NCI-H2107 treated with DMSO at 0.1 percent for 48 hours (cell line): ENCODE results near the gene ATF5.
A peak's percentile ranks its signal among the peaks of the same experiment; 100 is the strongest.

ENCODE experiments used
- DNase-seq: peaks from one replicate; lab custom pipeline; 2025; ENCODE audit not compliant: unreplicated experiment; lab: John Stamatoyannopoulos, UW

Gene ATF5

DNA sequence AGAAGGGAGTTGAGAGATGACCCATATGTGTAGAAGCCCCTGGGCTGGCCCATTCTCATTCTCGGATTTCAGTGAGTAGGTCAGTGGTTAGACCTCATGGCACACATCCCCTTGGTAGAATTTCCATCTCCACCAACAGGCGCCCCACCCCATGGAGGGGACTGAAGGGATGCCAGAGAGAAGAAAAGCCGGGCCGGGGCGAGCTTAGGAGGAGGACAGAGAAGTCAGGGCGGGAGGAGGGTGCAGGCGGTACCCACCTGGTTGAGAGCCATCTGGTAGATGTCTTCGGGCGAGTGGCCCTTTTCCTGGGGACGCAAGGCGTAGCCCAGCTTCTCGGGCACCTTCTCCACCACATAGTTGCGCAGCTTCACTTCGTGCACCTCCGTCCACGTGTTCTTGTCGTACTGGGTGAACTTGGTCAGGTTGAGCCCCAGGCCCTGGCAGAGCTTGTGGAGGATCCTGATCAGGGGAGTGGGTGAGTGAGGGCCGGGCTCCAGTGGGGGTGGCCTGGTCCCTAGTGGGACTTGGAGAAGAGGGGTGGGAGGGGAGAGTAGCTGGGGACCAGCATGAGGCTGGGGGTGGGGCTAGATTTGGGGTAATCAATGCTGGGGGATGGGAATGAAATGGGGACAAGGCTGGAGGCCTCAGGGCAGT, 34.9 kb upstream of the ATF5 start:
- DNase-seq, result no peak

DNA sequence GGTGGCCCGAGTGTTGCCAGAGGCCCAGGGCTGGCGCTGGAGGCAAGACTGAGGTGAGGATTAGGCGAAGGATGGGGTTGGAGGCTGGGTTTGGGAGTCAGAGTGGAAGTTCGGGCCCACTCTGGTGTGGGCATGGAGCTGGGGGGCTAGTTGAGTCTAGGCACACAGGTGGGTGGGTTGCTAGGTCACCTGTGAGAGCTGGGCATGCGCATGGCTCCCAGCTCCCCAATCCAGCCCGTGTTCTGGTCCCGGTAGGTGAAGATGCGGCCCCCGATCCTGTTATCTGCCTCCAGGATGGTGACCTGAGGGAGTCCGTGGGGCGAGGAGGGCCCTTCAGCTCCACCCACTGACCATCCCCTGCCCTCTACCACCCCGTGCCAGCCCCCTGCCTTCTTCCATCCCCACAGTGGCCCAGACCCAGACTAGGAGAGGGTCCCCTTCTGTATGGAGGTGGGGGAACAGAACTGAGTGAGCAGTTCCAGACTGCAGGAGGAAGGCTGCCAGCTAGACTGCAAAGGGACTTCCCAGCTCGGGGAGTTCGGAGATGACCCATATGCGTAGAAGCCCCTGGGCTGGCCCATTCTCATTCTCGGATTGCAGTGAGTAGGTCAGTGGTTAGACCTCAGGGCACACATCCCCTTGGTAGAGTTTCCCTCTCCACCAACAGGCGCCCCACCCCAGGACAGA, 34.0 kb upstream of the ATF5 start:
- no peak for DNase-seq

DNA sequence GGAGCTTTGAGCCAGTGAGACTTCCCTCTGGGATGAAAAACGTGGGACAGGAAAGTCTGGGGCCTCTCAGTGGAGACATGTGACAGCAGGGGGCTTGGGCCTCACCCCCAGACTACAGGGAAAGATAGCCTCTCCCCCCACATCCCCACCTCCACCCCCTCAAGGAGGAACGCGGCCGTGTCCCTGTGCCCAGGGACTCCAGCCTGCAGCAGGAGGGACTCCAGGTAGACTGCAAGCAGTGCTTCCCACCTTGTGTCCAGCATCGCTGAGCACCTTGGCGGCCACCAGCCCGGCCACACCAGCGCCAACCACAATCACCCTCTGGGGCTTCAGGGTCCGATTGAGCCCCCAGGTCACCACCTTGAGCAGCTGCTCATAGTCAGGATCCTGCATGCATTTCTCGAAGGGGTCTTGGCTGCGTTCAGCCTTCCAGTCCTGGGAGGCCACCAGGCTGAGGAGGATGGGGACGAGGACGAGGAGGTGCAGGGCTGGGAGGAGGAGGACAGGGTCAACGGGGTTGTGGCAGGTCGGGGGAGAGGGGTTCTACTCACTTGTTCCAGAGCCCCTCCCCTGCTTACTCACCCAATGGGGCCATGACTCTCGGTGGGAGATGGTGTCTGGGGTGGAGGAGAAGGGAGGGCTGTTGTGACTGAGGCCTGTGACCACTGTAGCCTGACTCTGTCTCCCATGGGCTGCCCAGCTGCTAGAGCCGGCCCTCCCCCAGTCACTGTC, 33.3 kb upstream of the ATF5 start:
- no peak for DNase-seq

DNA sequence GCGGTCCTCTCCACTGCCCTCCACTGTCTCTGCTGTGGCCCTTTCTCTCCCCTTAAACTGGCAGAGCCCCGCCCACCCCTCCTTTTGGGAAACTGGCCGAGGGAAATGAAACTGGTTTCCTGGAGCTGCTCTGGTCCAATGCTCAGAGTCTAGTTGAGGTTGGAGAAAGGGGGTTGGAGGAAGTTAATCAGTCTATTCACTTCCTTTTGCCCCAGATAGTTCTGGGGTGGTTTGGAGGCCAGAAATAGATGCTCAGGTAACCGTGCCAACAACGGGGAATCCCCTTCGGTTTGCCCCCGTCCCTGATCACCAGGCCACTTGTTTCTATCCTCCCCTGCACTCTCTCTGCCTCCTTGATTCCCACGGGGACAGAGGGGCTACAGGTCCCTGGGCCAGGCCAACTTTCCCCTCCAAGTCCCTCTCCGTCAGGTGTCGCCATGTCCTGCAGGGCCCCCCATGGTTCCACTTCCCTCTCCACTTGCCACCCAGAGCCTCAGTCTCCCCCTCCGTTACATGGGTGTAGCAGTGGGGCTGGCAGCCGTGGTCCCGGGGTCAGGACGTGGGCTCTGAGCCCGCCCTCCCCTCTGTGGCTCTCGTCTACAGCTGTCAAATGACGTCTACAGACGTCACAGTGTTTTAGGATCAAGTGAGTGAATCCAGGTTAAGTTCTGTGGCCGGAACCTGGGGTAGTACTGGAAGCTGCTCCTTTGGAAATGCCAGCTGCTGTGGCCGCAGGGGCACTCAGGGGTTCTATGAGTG, 32.0 kb upstream of the ATF5 start, which contains the start of gene IL4I1:
Gene IL4I1, minus strand, starts transcription at position 25 of the 759 bp plus-strand sequence. CDS start 727 bp downstream, outside the sequence.
- no peak for DNase-seq

DNA sequence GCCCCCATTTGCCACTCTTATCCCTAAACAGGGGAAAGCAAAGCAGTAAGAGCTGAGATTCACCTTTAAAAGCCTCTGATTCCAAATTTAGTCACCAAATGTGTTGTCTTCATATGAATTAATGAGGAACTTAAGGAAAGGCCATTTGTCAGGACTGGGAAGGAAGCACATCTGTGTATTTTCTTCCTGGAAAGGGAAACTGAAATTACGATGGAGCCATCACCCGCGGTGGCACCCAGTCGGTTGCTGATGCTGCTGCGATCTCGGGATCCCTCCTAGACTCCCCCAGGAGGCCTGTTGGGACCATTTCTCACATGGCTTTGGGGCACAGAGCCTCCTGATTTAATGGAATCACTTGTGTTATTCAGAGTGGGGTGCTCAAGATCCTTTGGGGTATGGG, 24.9 kb upstream of the ATF5 start:
- no peak for DNase-seq

DNA sequence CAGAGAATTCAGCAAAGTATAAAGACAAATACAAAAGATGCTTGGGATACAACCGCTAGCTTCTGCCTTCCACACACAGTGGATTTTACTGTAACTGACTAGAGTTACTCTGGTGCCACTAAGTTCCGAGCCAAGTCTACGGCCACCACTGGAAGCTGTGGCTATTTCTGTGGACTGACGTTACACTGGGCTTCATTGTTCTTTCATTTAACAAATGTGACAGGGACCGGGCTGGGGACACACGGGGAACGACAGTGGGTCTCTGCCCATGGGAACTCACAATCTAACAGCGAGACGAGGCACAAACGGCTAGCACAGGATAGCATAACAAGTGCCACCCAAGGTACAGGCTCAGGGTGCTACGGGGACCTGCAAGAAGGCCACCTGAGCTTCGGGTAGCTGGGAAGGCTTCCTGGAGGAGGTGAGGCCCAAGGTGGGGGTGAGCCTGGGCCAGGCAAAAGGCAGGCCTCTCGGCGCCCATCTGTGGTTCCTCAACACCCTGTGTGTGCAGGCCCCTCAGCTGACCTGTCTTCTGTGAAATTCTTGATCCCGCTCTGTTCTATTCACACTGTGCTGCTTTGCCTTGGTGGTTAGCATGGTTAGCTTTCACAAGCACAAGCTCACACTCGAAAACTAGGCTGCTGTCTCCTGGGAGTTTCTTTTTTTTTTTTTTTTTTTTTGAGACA, 22.0 kb upstream of the ATF5 start:
- DNase-seq, result no peak

DNA sequence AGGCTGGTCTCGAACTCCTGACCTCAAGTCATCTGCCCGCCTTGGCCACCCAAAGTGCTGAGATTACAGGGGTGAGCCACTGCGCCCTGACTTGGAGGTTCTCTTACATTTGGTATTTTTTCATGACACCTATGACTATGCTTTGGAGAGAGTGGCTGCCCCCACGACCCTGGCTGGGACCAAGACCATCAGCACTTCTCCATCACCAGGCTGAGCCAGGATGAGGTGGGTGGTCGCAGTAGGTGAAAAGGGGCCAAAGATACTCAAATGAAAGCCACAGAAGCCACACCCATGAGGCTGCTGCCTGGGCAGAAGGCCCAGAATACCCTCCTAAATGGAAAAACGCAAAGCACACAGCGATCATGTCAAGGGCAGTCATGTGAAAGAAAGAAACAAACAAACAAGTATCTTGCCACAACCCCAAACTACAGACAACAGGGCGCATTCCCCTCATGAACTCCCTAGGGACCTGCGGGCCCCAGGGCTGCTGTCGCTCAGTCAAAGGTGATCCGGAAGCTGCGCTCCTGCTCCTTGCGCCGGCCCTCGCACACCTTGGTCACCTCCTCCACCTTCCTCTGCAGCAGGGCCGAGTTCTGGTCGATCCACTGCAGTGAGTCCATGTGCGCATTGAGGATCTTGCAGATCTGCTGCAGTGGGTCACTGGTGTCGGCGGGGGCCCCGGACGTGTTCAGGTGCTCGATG, 21.1 kb upstream of the ATF5 start:
- no peak for DNase-seq

DNA sequence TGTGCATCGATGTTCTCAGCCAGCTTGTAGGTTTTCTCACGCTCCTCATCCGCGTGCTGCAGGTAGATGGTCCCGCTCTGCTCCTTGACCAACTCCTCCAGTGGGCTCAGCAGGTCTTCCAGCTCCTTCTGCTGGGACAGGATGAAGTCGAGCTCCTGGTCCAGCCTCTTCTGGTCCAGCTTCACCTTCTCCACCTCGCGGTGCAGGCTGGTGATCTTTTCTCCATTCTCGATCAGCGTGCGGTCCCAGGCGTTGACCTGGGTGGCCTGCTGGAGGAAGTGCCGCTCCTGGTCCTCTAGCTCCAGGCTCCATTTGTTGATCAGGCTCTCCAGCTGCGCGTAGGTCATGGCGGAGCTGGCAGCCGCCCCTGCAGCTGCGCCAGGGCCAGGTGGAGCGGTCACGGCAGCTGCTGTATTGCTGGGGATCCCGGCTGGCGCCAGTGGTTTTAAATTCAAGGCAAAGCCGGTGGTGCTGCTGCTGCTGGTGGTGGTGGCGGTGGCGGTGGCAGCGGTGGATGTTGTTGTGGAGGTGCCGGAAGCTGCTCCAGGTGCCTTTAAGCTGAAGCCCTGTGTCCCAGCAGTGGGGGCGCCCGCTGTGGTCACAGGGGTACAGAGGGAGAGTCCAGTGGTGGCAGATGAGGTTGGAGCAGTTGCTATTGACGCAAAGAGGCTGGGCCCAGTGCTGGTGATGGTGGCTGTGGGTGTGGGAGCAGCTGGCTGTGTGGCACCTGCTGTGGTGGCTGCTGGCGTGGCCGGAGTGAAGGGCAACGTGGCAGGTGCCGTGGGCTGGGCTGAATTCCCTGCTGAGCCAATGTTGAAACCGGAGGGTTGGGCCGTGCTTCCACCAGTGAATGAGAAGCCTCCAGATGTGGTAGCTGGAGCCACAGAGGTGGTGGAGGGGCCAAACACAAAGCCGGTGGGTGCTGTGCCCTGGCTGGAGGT, 20.3 kb upstream of the ATF5 start:
- DNase-seq, result no peak

DNA sequence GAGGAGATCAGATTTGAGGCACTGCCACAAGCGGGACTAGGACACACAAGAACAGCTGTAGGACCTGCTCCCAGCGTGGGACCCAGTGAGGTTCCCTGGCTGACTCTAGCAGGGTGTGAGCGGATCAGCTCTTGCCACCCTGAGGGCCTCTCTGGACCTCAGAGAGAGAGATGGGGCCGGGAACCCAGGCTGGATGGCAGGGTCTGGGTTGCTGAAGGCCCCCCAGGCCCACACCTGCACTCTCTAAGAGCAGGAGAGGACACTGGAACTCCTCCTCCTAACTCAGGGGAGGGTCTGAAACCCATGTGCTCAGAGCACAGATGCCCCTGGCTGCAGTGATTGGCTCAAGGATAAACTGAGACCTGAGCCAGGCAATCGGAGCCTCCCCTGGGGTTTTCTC, 18.8 kb upstream of the ATF5 start:
- no peak for DNase-seq

DNA sequence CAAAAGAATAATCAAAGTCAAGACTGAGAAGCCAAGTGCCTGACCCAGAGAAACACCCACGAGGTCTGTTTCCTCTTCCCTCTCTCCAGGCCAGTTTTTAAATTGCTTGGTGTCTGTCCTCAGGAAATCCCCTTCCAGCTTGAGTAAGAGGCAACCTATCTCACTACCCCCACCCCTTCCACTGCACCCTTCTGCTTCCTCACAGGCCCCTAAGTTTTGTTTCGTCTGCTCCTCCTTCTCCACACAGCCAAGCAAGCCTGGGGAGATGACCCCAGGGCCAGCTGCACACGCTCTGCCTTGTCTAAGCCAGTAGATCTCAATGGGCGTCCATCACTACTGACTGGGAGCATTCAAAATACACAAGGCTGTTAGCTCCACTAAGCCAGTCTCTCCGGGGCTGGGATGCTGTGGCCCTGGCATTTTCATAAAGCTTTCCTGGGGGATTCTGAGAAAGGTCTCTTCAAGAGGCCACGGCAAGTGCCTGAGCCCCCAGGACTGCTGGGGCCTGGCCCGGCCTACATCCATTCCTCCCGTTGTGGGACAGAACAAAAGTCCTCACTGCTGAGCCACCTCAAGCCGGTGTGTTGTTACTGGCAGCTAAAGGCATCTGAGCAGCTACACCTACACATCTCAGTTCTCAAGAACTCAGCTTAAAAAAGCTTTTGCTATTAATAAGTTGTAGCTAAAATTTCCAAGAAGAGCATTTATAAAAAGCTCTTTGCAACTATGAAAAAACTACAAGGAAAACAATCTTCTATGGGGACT, 17.4 kb upstream of the ATF5 start:
- no peak for DNase-seq

DNA sequence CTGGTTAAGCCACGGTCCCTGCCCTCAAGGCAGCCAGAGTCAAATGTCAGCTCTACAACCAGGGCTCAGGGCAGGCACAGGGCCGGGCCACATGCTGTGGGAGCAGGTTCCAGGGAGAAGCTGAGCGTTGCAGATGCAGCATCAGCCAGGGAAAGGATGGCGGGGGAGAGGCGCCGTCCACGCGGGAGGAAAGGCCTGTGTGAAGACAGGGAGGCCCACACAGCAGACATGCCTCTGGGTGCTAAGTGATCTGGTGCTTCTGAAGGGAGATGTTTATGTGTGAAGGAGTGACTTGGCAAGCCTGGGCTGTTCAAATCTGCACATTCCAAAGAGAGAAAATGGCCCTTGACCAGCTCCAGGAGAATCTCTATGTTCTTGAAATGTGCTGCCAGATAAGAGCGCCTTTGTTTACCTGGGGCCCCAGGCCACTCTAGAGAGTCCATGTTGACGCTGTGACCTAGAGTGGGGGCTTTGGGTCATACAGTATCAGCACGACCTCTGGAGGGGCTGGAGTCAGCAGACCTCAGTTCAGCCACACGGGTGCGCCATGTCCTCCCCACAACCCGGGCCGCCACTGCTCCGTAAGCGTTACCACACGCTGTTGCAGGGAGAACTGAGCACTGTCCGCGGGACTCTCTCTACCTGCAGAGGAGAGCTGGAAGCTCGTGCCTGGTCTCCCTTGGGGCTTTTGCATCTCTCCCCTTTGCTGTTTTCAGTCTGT, 15.9 kb upstream of the ATF5 start:
- no peak for DNase-seq

DNA sequence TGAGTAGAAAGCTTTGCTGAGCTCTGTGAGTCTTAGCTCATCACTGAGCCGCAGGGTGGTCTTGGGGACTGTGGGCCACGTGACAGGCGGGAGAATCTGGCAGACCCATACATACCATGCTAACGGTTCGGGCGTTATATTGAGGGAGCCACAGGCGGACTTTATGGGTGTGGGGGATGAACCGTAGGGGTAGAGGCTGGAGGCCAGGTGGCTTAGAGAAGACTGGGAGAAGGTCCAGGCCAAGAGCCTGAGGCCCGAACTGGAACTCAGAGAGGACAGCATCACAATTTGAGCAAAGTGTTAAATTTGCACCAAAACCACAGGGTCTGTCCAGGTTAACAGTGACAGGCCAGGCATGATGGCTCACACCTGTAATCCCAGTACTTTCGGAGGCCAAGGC, 15.3 kb upstream of the ATF5 start:
- DNase-seq, result no peak

DNA sequence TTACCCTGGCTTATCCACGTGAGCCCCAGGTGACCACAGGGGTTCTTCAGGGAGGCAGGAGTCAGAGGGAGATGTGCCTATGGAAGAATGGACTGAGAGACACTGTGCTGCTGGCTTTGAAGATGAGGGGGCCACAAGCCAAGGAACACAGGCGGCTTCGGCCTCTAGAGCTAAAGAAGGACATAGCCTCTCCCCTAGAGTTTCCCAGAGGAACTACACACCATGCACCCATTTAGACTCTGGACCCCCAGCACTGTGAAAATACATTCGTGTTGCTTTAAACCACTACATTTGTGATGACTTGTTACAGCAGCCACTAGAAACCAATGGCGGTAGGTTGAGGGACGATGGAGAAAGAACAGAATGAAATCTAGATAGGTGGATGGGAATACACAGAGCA, 13.7 kb upstream of the ATF5 start:
- DNase-seq, result no peak

DNA sequence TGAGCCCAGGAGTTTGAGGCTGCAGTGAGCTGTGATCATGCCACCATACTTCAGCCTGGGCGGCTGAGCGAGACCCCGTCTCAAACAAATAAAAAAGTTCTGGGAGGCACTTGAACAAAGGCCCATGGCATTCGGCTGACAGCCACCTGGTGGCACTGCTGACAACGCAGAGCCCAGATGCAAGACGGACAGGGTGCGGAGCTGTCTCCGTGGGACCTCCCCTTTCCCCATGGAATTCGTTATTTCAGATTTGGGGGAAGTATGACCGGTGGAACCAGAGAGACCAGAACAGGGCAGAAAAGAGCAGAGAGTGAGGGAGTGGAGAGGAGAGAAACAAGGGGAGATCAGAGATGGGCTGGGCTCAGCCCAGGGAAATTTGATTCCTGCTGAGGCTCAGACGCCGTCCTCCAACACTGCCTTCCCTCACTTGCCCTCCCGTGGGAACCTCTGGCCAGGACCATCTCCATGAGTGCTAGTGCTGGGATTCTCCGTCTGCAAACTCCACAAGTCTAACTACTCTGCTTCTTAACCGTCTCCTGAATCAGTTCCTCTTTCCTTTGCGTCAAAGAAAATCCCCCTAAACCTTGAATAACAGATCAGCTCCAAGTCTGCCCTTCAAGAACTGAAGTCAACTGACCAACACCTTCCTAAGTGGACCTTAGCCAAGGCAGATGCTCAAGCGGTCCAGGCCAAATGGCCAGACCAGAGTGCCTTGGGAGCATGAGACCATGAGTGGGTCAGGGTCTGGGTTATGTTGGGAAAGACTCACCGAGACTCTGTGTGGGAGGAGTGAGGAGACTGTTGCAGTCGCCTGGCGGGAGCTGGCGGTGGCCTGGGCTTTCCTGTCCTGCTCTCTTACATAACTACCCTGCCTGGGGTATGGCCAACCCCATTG, 11.9 kb upstream of the ATF5 start:
- DNase-seq, result peak; percentile 43

DNA sequence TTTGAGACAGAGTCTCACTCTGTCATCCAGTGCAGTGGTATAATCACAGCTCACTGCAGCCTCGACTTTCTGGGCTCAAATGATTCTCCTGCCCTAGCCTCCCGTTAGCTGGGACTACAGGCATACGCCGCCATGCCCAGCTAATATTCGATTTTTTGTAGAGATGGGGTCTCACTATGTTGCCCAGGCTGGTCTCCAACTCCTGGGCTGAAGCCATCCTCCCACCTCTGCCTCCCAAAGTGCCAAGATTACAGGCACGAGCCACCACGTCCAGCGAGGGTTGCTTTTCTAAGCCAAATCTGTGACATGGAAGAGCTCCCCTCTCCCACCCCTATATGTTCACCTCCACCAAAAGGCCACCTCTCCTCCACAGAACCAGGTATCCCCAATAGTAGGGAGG, 10.9 kb upstream of the ATF5 start:
- no peak for DNase-seq

DNA sequence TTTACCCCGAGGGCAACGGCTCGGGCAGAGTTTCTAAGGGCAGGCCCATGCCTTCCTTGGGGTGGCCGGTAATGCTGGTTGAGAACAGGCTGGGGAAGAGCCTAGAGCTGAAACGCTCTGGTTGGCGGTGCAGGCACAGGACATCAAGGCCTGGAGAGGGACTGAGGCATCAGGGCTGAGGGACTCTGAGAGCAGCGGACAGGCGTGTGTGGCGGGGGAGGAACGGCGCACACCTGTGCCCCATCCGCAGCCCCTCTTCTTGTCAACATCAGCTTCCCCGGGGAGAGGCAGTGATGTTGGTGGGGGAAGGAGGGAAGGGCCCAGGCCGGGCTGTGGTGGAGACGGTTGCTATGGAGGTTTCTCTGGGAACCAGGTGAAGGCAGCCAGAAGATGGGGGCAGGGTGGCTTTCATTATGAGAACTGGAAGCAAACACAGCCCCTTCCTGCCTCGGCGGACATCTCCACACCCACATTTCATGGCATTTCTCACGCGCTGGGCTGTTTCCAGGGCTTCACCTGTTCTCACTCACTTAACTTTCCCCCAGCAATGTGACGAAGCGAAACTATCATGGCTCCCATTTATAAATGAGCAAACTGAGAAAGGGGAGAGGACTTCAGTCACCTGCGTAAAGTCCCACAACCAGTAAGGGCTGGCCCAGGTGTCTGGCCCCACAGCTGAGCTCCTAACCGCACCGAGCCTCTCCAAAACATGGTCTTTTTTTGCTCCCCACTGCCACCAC, 8.2 kb upstream of the ATF5 start:
- DNase-seq, result peak; percentile 85
